PFSK-1 (cell line): ENCODE data around the gene CTTNBP2NL.

ENCODE experiments used
- FOXP2 ChIP-seq: optimal IDR thresholded peaks from 2 replicates; pipeline ENCODE3; 2011; ENCODE audit warnings: borderline replicate concordance, control low read depth, inconsistent platforms; ENCODE audit not compliant: insufficient read depth; ENCODE audit errors: extremely low read length, extremely low read depth
- POLR2AphosphoS5 ChIP-seq: IDR thresholded peaks from 2 replicates; pipeline ENCODE4 v1.6.1; 2012; ENCODE audit warnings: low read depth, mild to moderate bottlenecking, control low read depth, low read length, moderate library complexity
- SIN3A ChIP-seq: IDR thresholded peaks from 2 replicates; pipeline ENCODE4 v1.6.1; 2012; ENCODE audit warnings: mild to moderate bottlenecking, low read length, moderate library complexity, borderline replicate concordance; ENCODE audit not compliant: insufficient read depth
- TAF1 ChIP-seq: IDR thresholded peaks from 2 replicates; pipeline ENCODE4 v1.6.1; 2012; ENCODE audit warnings: low read length, control low read depth, borderline replicate concordance; ENCODE audit not compliant: insufficient read depth
- TF ChIP-seq, protein P1 (sequence below), 2 experiments: IDR thresholded peaks; 2 replicates each; pipeline versions ENCODE4 v1.6.1 to v1.8.0; 2011 to 2012; ENCODE audit warnings: low read depth in 2 of 2, low read length in 2 of 2, control low read depth in 1 of 2, inconsistent platforms in 1 of 2, mild to moderate bottlenecking in 1 of 2, moderate library complexity in 1 of 2; ENCODE audit not compliant: insufficient read depth in 1 of 2

The CTTNBP2NL gene

GRCh38 chr1:112370996-112371395, 25.0 kb upstream of the CTTNBP2NL start:
- TF ChIP-seq FOXP2 (no peak), POLR2AphosphoS5 (no peak)
- TF ChIP-seq, protein P1, sequence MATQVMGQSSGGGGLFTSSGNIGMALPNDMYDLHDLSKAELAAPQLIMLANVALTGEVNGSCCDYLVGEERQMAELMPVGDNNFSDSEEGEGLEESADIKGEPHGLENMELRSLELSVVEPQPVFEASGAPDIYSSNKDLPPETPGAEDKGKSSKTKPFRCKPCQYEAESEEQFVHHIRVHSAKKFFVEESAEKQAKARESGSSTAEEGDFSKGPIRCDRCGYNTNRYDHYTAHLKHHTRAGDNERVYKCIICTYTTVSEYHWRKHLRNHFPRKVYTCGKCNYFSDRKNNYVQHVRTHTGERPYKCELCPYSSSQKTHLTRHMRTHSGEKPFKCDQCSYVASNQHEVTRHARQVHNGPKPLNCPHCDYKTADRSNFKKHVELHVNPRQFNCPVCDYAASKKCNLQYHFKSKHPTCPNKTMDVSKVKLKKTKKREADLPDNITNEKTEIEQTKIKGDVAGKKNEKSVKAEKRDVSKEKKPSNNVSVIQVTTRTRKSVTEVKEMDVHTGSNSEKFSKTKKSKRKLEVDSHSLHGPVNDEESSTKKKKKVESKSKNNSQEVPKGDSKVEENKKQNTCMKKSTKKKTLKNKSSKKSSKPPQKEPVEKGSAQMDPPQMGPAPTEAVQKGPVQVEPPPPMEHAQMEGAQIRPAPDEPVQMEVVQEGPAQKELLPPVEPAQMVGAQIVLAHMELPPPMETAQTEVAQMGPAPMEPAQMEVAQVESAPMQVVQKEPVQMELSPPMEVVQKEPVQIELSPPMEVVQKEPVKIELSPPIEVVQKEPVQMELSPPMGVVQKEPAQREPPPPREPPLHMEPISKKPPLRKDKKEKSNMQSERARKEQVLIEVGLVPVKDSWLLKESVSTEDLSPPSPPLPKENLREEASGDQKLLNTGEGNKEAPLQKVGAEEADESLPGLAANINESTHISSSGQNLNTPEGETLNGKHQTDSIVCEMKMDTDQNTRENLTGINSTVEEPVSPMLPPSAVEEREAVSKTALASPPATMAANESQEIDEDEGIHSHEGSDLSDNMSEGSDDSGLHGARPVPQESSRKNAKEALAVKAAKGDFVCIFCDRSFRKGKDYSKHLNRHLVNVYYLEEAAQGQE (IDR thresholded peaks at IDR 0.05; ENCODE audit: insufficient read depth in 1 of 2, low read depth in 2 of 2, low read length in 2 of 2), result no peak

GRCh38 chr1:112371775-112372174, 24.2 kb upstream of the CTTNBP2NL start:
- TF ChIP-seq FOXP2, result no peak
- no peak for TF ChIP-seq TAF1
- TF ChIP-seq, protein P1 (IDR thresholded peaks at IDR 0.05; ENCODE audit: insufficient read depth in 1 of 2, low read depth in 2 of 2, low read length in 2 of 2), result no peak
- no peak for TF ChIP-seq SIN3A
- no peak for TF ChIP-seq POLR2AphosphoS5

GRCh38 chr1:112373806-112374205, 22.2 kb upstream of the CTTNBP2NL start:
- TF ChIP-seq, protein P1 (IDR thresholded peaks at IDR 0.05; ENCODE audit: insufficient read depth in 1 of 2, low read depth in 2 of 2, low read length in 2 of 2), result no peak
- TF ChIP-seq TAF1 (no peak), FOXP2 (no peak), SIN3A (no peak), POLR2AphosphoS5 (no peak)

DNA sequence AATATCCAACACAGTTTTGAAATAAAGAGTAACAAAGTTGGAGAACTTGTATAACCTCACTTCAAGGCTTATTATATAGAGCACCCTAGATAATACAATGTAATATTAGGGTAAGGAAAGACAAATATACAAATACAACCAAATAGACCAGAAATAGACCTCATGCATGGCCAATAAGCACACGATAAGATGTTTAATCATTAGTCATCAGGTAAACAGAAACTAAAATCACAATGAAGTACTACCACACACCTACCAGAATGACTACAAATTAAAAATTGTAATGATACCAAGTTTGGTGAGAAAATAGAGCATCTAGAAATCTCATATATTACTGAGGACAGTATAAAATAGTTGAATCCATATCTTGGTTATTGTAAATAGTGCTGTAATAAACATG, 20.3 kb upstream of the CTTNBP2NL start:
- no peak for TF ChIP-seq FOXP2
- no peak for TF ChIP-seq SIN3A
- TF ChIP-seq TAF1, result no peak
- TF ChIP-seq POLR2AphosphoS5, result no peak
- TF ChIP-seq, protein P1 (IDR thresholded peaks at IDR 0.05; ENCODE audit: insufficient read depth in 1 of 2, low read depth in 2 of 2, low read length in 2 of 2), result no peak

DNA sequence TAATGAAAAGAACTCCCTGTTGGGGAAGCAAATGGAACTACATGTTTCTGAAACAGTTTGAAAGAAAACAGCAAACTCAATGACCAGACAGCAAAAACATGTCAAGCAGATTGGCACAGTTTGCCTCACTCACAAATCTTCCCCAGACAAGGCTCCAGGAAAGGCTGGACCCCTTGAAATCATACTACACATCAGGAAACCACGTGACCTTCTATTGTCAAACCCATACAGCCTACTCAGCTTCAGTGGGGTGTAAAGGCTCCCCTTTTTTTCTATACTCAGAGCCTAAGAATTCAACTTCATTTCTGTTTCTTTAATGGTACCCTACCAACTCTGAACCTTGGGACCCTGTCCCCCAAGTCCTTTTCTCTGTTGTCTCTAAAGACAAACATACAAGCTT, 15.7 kb upstream of the CTTNBP2NL start:
- TF ChIP-seq, protein P1 (IDR thresholded peaks at IDR 0.05; ENCODE audit: insufficient read depth in 1 of 2, low read depth in 2 of 2, low read length in 2 of 2), result no peak
- TF ChIP-seq FOXP2 (no peak), POLR2AphosphoS5 (no peak), TAF1 (no peak), SIN3A (no peak)
